Tongue (tissue), 2 donors: ENCODE measurements around the gene PRAMEF5. TPM values are rescaled to one million over a fixed set of nuclear protein-coding genes. Genes with fewer than 3 reads are reported as not detected.
A peak's percentile ranks its signal among the peaks of the same experiment; 100 is the strongest.
"Not testable (repeated sequence)": the region's sequence is repeated elsewhere in the genome, so short reads cannot be mapped to it uniquely, and the experiment has no call there.

ENCODE experiments used
- DNase-seq: peaks from one replicate; pipeline ENCODE4 v3.0.0-alpha.2; 2015
- total RNA-seq: library from RNA; depleted of rRNA; stranded (reverse); fragments of >200 nt; gene quantifications from one replicate; pipeline ENCODE4 v1.2.3, GENCODE V29; 2014

The PRAMEF5 gene
- not detected for total RNA-seq

GRCh38 chr1:13253898-13254297, at the start of gene PRAMEF5:
PRAMEF5 (plus strand) TSS chr1:13254198; CDS start chr1:13259269, 5,071 bp downstream.
- not testable (repeated sequence) for DNase-seq

- DNase-seq, result not testable (repeated sequence)
These were observed 45.3 kb upstream of the PRAMEF5 start for GRCh38 chr1:13208712-13209111.

GRCh38 chr1:13216619-13217018, 37.4 kb upstream of the PRAMEF5 start:
- DNase-seq, result not testable (repeated sequence)

DNA sequence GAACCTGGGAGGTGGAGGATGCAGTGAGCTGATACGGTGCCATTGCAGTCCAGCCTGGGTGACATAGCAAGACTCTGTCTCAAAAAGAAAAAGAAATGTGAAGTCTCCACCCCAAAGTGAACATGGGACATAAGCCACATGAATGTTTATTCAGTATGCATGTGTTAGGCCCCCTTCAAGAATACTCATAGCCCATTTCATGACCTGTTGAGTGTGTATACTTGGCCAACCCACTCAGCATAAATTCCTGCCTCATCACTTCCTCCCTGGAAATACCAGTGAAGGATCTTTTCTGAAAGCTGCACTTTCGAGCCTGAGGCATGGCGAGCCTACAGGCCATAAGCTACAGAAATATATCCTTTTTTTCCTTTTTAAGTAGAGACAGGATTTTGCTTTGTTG, 34.8 kb upstream of the PRAMEF5 start:
- DNase-seq, result not testable (repeated sequence)

- not testable (repeated sequence) for DNase-seq
These were observed 31.2 kb upstream of the PRAMEF5 start for GRCh38 chr1:13222788-13223187.

DNA sequence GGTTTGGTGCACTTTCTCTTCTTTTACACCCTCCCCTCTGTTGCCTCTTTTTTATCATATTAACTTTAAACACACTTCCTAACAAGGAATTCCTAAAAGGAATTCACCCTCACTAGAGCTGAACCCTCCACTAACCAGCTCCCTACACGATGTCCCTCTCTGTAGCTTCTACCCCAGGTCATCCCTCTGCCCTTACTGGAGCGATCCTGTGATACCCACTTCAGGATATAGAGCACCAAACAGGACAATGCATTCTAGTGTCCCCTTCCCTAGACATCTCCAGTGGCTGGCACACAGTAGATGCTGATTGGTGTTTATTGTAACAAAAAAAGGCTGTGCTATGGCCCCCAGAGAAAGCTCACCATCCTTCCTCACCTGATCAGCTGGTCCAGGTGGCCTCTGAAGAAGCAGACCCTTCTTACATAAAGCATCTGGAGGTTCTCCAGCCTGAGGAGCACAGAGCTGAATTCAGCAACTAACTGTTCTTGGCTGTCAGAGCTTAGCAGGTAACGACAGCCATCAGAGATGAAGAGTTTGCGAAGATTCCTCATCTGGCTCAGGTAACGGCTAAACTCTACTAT, 29.4 kb upstream of the PRAMEF5 start:
- no peak for DNase-seq

DNA sequence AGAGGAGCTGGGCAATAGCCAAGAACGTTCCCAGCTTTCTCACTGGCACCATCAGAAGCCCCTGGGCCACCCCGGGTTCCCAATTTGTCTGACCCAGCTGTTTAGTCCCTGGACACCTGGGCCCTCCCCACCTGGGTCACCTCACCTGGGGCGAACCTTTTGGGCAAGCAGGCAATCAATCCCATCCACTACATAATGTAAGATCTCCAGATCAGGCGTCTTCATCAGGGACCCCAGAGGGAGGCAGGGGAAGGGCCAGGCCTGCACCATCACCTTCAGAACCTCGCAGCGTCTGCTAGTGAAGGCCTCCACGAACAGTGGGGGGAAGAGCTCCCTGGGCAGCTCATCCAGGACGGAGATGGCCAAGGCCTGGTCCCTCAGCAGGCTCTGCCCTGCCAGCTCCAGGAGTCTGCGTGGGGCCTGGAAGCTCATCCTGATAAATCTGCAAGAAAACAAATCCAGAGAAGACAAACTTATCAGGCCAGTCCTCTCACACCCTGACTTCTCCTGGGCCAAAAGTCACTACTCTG, 28.3 kb upstream of the PRAMEF5 start, which contains the start of gene PRAMEF18:
PRAMEF18 (minus strand) TSS at position 480 of the 530 bp plus-strand sequence; CDS start at position 432, 48 bp downstream.
- not testable (repeated sequence) for DNase-seq

DNA sequence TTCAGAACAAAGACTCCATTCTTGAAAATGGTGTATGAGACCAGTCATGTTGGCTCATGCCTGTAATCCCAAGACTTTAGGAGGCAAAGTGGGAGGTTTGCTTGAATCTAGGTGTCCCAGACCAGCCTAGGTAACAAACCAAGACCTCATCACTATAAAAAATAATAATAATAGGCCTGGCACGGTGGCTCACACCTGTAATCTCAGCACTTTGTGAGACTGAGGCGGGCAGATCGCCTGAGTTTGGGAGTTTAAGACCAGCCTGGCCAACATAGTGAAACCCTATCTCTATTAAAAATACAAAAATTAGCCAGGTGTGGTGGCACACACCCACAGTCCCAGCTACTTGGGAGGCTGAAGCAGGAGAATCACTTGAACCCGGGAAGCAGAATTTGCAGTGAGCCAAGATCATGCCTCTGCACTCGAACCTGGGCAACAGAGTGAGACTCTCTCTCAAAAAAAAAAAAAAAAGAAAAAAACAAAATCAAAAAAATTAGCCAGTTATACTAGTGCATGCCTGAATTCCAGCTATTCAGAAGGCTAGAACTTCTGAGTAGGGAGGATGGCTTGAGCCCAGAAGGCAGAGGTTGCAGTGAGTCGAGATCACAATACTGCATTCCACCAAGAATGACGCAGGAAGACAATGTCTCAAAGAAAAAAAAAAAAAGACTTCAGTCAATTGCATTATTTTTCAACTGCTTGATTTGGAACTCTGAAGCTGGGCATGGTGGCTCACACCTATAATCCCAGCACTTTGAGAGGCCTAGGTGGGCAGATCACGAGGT, 26.5 kb upstream of the PRAMEF5 start:
- DNase-seq, result not testable (repeated sequence)

- peak; percentile 7 for DNase-seq
These were observed 25.6 kb upstream of the PRAMEF5 start for GRCh38 chr1:13228343-13228781.

GRCh38 chr1:13230096-13230495, 23.9 kb upstream of the PRAMEF5 start:
- not testable (repeated sequence) for DNase-seq

DNA sequence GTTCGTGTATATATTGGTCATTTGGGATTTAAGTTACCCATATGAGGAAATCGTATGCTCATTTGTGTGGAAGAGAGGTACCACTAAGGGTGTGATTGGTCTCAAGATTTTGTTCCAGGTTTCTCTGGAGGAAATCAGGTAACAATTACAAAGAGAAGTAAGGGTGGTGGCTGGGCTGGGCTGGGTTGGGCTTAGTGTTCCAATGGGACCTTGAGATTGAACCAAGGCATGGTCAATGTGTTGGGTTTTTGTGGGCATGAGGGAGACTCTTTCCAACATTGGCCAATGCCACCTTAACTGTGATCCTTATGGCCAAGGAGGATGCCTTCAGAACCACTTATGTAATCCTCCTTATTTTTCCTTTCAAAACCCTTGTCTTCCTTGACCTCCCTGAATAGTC, 23.4 kb upstream of the PRAMEF5 start:
- DNase-seq, result not testable (repeated sequence)

GRCh38 chr1:13231061-13231750, 22.8 kb upstream of the PRAMEF5 start:
- DNase-seq, result not testable (repeated sequence)

DNA sequence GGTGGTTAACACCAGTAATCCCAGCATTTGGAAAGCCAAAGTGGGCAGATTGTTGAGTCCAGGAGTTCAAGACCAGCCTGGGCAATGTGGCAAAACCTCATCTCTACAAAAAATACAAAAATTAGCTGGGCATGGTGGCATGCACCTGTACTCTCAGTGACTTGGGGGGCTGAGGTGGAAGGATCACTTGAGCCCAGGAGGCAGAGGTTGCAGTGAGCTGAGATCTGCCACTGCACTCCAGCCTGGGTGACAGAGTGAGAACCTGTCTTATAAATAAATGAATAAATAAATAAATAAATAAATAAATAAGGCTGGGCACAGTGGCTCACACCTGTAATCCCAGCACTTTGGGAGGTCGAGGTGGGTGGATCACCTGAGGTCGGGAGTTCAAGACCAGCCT, 21.9 kb upstream of the PRAMEF5 start:
- DNase-seq, result not testable (repeated sequence)

DNA sequence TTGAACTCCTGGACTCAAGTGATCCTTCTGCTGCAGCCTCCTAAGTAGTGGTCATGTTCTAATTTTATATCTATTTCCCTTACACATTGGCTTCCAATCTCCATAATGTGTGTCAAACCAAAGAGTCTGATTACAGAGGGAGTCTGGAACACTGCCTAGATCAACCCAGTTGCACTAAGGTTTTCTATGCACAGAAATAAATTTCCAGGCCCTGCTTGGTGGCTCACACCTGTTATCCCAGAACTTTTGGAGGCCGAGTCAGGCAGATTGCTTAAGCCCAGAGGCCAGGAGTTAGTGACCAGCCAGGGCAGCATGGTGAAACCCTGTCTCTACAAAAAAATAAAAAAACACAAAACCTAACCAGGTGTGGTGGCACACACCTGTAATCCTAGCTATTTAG, 19.9 kb upstream of the PRAMEF5 start:
- not testable (repeated sequence) for DNase-seq

- not testable (repeated sequence) for DNase-seq
These were observed 16.4 kb upstream of the PRAMEF5 start for GRCh38 chr1:13237572-13237971.

GRCh38 chr1:13239633-13240032, 14.4 kb upstream of the PRAMEF5 start:
- not testable (repeated sequence) for DNase-seq

- not testable (repeated sequence) for DNase-seq
These were observed 10.3 kb upstream of the PRAMEF5 start for GRCh38 chr1:13243536-13244263.

DNA sequence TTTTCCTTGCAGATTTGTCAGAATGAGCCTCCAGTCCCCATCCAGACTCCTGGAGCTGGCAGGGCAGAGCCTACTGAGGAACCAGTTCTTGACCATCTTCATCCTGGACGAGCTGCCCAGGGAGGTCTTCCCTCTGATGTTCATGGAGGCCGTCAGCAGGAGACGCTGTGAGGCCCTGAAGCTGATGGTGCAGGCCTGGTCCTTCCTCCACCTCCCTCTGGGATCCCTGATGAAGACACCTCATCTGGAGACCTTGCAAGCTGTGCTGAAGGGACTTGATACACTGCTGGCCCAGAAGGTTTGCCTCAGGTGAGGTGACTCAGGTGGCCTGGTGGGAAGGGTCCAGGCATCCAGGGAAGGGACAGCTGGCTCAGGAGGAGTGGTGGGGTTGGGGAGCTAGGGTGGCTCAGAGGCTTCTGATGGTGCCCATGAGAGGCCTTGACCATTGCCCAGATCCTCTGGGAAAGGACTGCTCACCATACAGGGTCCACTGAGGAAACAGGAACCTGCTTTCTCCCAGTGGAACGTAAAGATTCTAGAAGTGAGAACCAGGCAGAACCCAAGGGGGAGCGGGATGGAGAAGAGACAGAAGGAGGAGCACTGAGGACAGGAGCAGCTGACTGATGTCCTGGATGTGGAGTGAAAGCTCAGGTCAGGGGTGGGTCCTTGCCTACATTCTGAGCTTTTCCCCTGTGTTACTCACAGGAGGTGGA, 8.0 kb upstream of the PRAMEF5 start:
- not testable (repeated sequence) for DNase-seq

DNA sequence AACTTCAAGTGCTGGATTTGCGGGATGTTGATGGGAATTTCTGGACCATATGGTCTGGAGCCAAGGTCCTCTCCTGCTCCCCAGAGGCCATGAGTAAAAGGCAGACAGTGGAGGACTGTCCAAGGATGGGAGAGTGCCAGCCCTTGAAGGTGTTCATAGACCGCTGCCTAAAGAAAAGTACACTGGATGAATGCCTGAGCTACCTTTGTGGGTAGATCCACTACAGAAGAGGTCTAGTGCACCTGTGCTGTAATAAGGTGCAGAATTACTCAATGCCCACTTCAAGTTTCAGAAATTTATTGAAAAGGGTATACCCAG, 7.5 kb upstream of the PRAMEF5 start:
- not testable (repeated sequence) for DNase-seq

GRCh38 chr1:13247122-13247521, 6.9 kb upstream of the PRAMEF5 start:
- DNase-seq, result not testable (repeated sequence)

- not testable (repeated sequence) for DNase-seq
These were observed 11.1 kb downstream of the PRAMEF5 start for GRCh38 chr1:13265124-13265523.
